ENCODE data around the gene KARS1.
A peak's percentile ranks its signal among the peaks of the same experiment; 100 is the strongest.

Gene KARS1

DNA sequence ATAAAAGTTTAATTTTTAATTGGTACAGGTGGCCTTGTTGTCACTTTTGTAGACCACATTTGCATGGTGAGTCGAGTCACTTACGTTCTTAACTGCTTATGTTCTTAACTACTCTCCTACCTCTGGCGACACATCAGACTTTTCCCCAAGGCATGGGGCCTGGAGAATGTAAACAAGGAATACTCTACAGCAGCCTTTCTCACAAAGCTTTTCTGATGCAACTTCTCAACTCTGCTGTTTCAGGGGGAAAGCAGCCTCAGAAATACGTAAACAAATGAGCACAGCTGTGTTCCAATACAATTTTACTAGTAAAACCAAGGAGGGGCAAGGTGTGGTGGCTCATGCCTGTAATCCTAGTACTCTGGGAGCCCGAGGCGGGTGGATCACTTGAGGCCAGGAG is 6.9 kb downstream of the KARS1 start:
- no peak for DNase-seq
- Mint-ChIP-seq H3K9me3 (no peaks in the 10 kb centered on the region), H3K4me3 (no peak overlapping the region), H3K27ac (peak overlapping the region; percentile 63), H3K4me1 (ENCODE audit: low read depth) (peaks cover 57% of the 10 kb centered on the region), H3K36me3 (ENCODE audit: low read depth) (peaks cover 97% of the 10 kb centered on the region), H3K27me3 (no peaks in the 10 kb centered on the region)

GRCh38 chr16:75635036-75635435 is 12.4 kb downstream of the KARS1 start:
- Mint-ChIP-seq H3K27ac (peak overlapping the region; percentile 20), H3K4me1 (ENCODE audit: low read depth) (peaks cover 25% of the 10 kb centered on the region), H3K4me3 (no peak overlapping the region), H3K36me3 (ENCODE audit: low read depth) (peaks cover 96% of the 10 kb centered on the region), H3K9me3 (no peaks in the 10 kb centered on the region), H3K27me3 (no peaks in the 10 kb centered on the region)
- DNase-seq, result no peak

GRCh38 chr16:75632857-75633256 is 14.6 kb downstream of the KARS1 start:
- Mint-ChIP-seq H3K4me3 (no peak overlapping the region), H3K9me3 (no peaks in the 10 kb centered on the region), H3K27me3 (no peaks in the 10 kb centered on the region), H3K4me1 (ENCODE audit: low read depth) (peaks cover 37% of the 10 kb centered on the region), H3K36me3 (ENCODE audit: low read depth) (peaks cover 98% of the 10 kb centered on the region), H3K27ac (no peak overlapping the region)
- DNase-seq, result no peak

DNA sequence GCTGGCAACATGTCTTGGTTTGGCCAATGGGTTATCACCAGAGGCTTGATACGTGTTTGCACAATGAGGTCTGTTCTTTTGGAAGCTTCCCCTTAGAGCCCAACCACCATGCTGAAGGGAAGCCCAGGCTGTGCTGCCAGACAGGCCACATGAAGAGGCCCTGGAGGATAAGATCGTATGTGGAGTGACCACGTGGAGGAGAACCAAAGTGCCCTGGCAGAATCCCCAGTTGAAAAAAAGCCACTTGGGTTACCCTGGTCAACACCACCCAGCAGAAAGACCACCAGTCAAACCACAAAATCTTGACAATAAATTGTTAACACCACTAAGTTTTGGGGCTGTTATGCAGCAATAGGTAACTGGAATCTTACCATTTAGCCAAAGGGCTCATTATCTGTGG is 17.4 kb downstream of the KARS1 start:
- H3K4me1 Mint-ChIP-seq (ENCODE audit: low read depth), result peaks cover 34% of the 10 kb centered on the region
- DNase-seq, result no peak
- H3K4me3 Mint-ChIP-seq, result no peak overlapping the region
- H3K27me3 Mint-ChIP-seq, result no peaks in the 10 kb centered on the region
- H3K9me3 Mint-ChIP-seq, result no peaks in the 10 kb centered on the region
- H3K36me3 Mint-ChIP-seq (ENCODE audit: low read depth), result peaks cover 98% of the 10 kb centered on the region
- peak overlapping the region; percentile 79 for H3K27ac Mint-ChIP-seq

GRCh38 chr16:75629132-75629531 is 18.3 kb downstream of the KARS1 start:
- no peak for DNase-seq
- Mint-ChIP-seq H3K27ac (peak overlapping the region; percentile 79), H3K9me3 (no peaks in the 10 kb centered on the region), H3K4me1 (ENCODE audit: low read depth) (peaks cover 35% of the 10 kb centered on the region), H3K36me3 (ENCODE audit: low read depth) (peaks cover 99% of the 10 kb centered on the region), H3K4me3 (no peak overlapping the region), H3K27me3 (no peaks in the 10 kb centered on the region)

DNA sequence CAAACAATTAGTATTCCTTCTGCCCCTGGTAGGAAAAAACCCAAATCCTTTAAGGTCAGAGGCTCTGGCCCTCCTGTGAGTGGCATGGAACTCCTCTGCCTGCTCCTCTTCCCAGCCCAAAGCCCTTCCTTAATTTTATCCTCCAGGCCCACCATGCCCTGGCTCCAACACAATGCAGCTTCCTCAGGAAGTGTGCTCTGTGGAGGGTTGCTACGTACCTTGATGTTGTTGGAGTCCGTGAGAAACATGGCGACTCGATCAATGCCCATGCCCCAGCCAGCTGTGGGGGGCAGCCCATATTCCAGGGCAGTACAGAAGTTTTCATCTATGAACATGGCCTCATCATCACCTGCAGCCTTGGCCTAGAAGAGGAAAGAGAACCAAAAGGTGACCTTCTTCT is 19.1 kb downstream of the KARS1 start:
- DNase-seq, result no peak
- Mint-ChIP-seq H3K4me1 (ENCODE audit: low read depth) (peaks cover 37% of the 10 kb centered on the region), H3K36me3 (ENCODE audit: low read depth) (peaks cover 96% of the 10 kb centered on the region), H3K9me3 (no peaks in the 10 kb centered on the region), H3K27ac (peak overlapping the region; percentile 82), H3K27me3 (no peaks in the 10 kb centered on the region), H3K4me3 (no peak overlapping the region)

GRCh38 chr16:75627851-75628250 is 19.6 kb downstream of the KARS1 start:
- Mint-ChIP-seq H3K36me3 (ENCODE audit: low read depth) (peaks cover 95% of the 10 kb centered on the region), H3K4me3 (no peak overlapping the region), H3K27me3 (no peaks in the 10 kb centered on the region), H3K4me1 (ENCODE audit: low read depth) (peaks cover 38% of the 10 kb centered on the region), H3K27ac (peak overlapping the region; percentile 82), H3K9me3 (no peaks in the 10 kb centered on the region)
- DNase-seq, result no peak

DNA sequence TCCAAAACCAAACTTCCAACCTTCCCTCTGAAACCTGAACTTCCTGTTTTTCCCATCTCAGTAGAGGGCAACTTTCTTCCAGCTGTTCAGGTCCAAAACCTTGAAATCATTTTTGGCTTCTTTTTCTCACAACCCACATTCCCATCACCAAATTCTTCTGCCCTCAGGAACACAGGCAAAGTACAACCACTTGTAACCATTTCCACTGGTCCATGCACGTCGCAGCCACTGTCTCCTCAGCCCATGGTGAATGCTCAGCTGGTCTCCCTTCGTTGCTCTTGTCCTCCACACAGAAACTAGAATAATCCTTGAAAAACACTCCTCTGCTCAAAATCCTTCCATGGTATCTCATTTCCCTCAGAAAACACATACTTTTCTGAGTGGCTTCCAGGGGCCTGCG is 20.7 kb downstream of the KARS1 start:
- no peaks in the 10 kb centered on the region for H3K9me3 Mint-ChIP-seq
- peak overlapping the region; percentile 82 for H3K27ac Mint-ChIP-seq
- peaks cover 46% of the 10 kb centered on the region for H3K4me1 Mint-ChIP-seq (ENCODE audit: low read depth)
- no peak for DNase-seq
- H3K36me3 Mint-ChIP-seq (ENCODE audit: low read depth), result peaks cover 93% of the 10 kb centered on the region
- no peak overlapping the region for H3K4me3 Mint-ChIP-seq
- H3K27me3 Mint-ChIP-seq, result no peaks in the 10 kb centered on the region

DNA sequence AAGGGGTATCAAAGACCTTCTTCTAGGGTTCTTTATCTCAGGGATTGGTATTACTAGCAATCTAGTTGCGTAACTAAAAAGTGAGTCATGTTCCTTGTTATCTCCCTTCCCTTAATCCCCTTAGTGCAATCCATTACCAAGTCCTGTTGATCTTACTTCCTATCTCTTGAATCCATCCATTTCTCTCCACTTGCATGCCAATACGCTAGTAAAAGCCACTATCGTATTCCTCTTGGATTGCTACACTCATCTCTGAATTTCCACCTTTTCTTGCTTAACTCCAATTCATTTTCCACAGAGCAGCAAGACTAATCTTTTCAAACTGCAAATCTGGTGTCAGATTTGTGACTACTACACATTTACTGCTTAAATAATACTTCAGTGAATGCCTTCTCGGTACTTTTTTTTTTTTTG is 22.5 kb downstream of the KARS1 start:
- no peak for DNase-seq
- no peaks in the 10 kb centered on the region for H3K27me3 Mint-ChIP-seq
- peaks cover 57% of the 10 kb centered on the region for H3K4me1 Mint-ChIP-seq (ENCODE audit: low read depth)
- H3K9me3 Mint-ChIP-seq, result no peaks in the 10 kb centered on the region
- H3K4me3 Mint-ChIP-seq, result no peak overlapping the region
- peaks cover 93% of the 10 kb centered on the region for H3K36me3 Mint-ChIP-seq (ENCODE audit: low read depth)
- peak overlapping the region; percentile 6 for H3K27ac Mint-ChIP-seq

- Mint-ChIP-seq H3K9me3 (no peaks in the 10 kb centered on the region), H3K4me1 (ENCODE audit: low read depth) (peaks cover 50% of the 10 kb centered on the region), H3K27me3 (no peaks in the 10 kb centered on the region), H3K27ac (peak within 1 kb of the TSS; percentile 99), H3K36me3 (ENCODE audit: low read depth) (peaks cover 93% of the 10 kb centered on the region), H3K4me3 (peak within 1 kb of the TSS; percentile 98)
- peak; percentile 97 for DNase-seq
These were observed 24.5 kb downstream of the KARS1 start, which contains the start of gene ADAT1 for GRCh38 chr16:75622761-75623605. TSS of gene ADAT1 (minus strand) at chr16:75623281. CDS start at chr16:75620799, 2,482 bp downstream.

GRCh38 chr16:75621170-75621477 is 26.3 kb downstream of the KARS1 start:
- Mint-ChIP-seq H3K27ac (peak overlapping the region; percentile 99), H3K36me3 (ENCODE audit: low read depth) (peaks cover 92% of the 10 kb centered on the region), H3K27me3 (no peaks in the 10 kb centered on the region), H3K9me3 (no peaks in the 10 kb centered on the region), H3K4me1 (ENCODE audit: low read depth) (peaks cover 57% of the 10 kb centered on the region), H3K4me3 (peak overlapping the region; percentile 98)
- no peak for DNase-seq

GRCh38 chr16:75620326-75621169 is 26.9 kb downstream of the KARS1 start:
- Mint-ChIP-seq H3K36me3 (ENCODE audit: low read depth) (peaks cover 92% of the 10 kb centered on the region), H3K4me3 (peak overlapping the region; percentile 98), H3K9me3 (no peaks in the 10 kb centered on the region), H3K27me3 (no peaks in the 10 kb centered on the region), H3K27ac (peak overlapping the region; percentile 99), H3K4me1 (ENCODE audit: low read depth) (peaks cover 62% of the 10 kb centered on the region)
- peak; percentile 62 for DNase-seq

- no peak overlapping the region for H3K27ac Mint-ChIP-seq
- DNase-seq, result no peak
- no peak overlapping the region for H3K4me3 Mint-ChIP-seq
- peaks cover 66% of the 10 kb centered on the region for H3K4me1 Mint-ChIP-seq (ENCODE audit: low read depth)
- H3K36me3 Mint-ChIP-seq (ENCODE audit: low read depth), result peaks cover 92% of the 10 kb centered on the region
- H3K27me3 Mint-ChIP-seq, result no peaks in the 10 kb centered on the region
- no peaks in the 10 kb centered on the region for H3K9me3 Mint-ChIP-seq
These were observed 28.7 kb downstream of the KARS1 start for GRCh38 chr16:75618780-75619179.

DNA sequence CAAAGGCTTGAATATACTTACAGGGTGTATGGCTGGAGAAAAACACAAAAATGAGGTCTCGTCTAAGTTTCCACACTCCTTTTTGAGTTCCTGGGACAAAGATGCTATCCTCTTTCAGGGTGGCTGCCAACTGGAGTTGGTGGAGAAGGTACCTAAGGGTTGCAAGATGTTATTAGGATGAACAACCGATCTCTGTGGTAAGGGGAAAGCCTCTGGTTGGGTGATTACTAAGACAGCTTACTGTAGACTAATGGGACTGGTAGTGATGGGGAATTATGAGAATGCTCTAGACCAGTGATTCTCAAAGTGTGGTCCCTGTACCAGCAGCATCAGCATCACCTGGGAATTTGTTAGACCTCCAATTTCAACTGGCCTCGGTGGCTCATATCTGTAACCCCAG is 30.3 kb downstream of the KARS1 start:
- H3K4me3 Mint-ChIP-seq, result peak overlapping the region; percentile 15
- no peaks in the 10 kb centered on the region for H3K27me3 Mint-ChIP-seq
- peaks cover 59% of the 10 kb centered on the region for H3K4me1 Mint-ChIP-seq (ENCODE audit: low read depth)
- H3K27ac Mint-ChIP-seq, result peak overlapping the region; percentile 91
- no peaks in the 10 kb centered on the region for H3K9me3 Mint-ChIP-seq
- peaks cover 95% of the 10 kb centered on the region for H3K36me3 Mint-ChIP-seq (ENCODE audit: low read depth)
- no peak for DNase-seq

GRCh38 chr16:75616521-75617010 is 30.9 kb downstream of the KARS1 start:
- Mint-ChIP-seq H3K9me3 (no peaks in the 10 kb centered on the region), H3K27me3 (no peaks in the 10 kb centered on the region), H3K4me1 (ENCODE audit: low read depth) (peaks cover 54% of the 10 kb centered on the region), H3K36me3 (ENCODE audit: low read depth) (peaks cover 95% of the 10 kb centered on the region), H3K4me3 (peak overlapping the region; percentile 35), H3K27ac (peak overlapping the region; percentile 91)
- DNase-seq, result no peak

Measured in activated T-cell treated with anti-CD3 and anti-CD28 coated beads, Interleukin-2, amount 50 U/mL, for 24 hours (primary cell).